Mesodermal cell (in vitro differentiated cells): ENCODE measurements around the gene MYCBPAP.

Source experiments
- H3K27ac ChIP-seq: 2 replicates; pipeline ENCODE4 v1.7.0; 2013; ENCODE audit warnings: mild to moderate bottlenecking, low read depth, low read length, moderate library complexity; ENCODE audit not compliant: severe bottlenecking
- H3K36me3 ChIP-seq: 2 replicates; pipeline ENCODE4 v1.7.1; 2013; ENCODE audit warnings: mild to moderate bottlenecking, low read length, moderate library complexity; ENCODE audit not compliant: control insufficient read depth, insufficient read depth
- H3K4me1 ChIP-seq: one replicate; pipeline ENCODE4 v1.7.1; 2013; ENCODE audit warnings: mild to moderate bottlenecking, low read length; ENCODE audit not compliant: insufficient read depth, control insufficient read depth, poor library complexity, severe bottlenecking
- H3K4me3 ChIP-seq: 2 replicates; pipeline ENCODE4 v1.7.0; 2013; ENCODE audit warnings: low read length, control low read depth, mild to moderate bottlenecking; ENCODE audit not compliant: insufficient read depth, poor library complexity, severe bottlenecking; ENCODE audit errors: extremely low read depth
- H3K9me3 ChIP-seq: 2 replicates; pipeline ENCODE4 v1.7.1; 2013; ENCODE audit warnings: mild to moderate bottlenecking, low read length, moderate library complexity; ENCODE audit not compliant: control insufficient read depth
- WGBS, 2 experiments: methylation state at CpG; one replicate each; pipeline ENCODE4 v1.1.5; 2013; ENCODE audit warnings: missing lambda C conversion rate in 2 of 2; ENCODE audit not compliant: insufficient coverage in 2 of 2; 5-methylcytosine and 5-hydroxymethylcytosine counted together

MYCBPAP gene

GRCh38 chr17:50532452-50533024 lies 24.3 kb downstream of the MYCBPAP start, which contains the start of gene EPN3:
TSS of gene EPN3 (plus strand) at chr17:50532735. CDS start at chr17:50536557, 3,822 bp downstream.
- WGBS, 2 experiments = 1 to 3% methylated on average over 12 to 17 of the region's 21 CpGs
- Histone ChIP-seq H3K27ac (no peak within 1 kb of the TSS), H3K36me3 (no peaks in the 10 kb centered on the region), H3K4me3 (no peak within 1 kb of the TSS), H3K4me1 (peaks cover 15% of the 10 kb centered on the region), H3K9me3 (no peaks in the 10 kb centered on the region)

GRCh38 chr17:50533185-50533584 lies 24.9 kb downstream of the MYCBPAP start:
- Histone ChIP-seq H3K4me1 (peaks cover 15% of the 10 kb centered on the region), H3K4me3 (no peak overlapping the region), H3K36me3 (no peaks in the 10 kb centered on the region), H3K9me3 (no peaks in the 10 kb centered on the region), H3K27ac (no peak overlapping the region)
- WGBS, 2 experiments = 15 to 31% methylated on average over 5 of the region's 5 CpGs

- WGBS, 2 experiments = 6% methylated on average over 15 to 17 of the region's 17 CpGs
- no peak overlapping the region for H3K27ac ChIP-seq
- H3K4me3 ChIP-seq = no peak overlapping the region
- no peaks in the 10 kb centered on the region for H3K9me3 ChIP-seq
- peaks cover 15% of the 10 kb centered on the region for H3K4me1 ChIP-seq
- H3K36me3 ChIP-seq = no peaks in the 10 kb centered on the region
These were observed 25.5 kb downstream of the MYCBPAP start for GRCh38 chr17:50533720-50534148.

- Histone ChIP-seq H3K27ac (no peak overlapping the region), H3K4me3 (no peak overlapping the region), H3K4me1 (peaks cover 15% of the 10 kb centered on the region), H3K9me3 (no peaks in the 10 kb centered on the region), H3K36me3 (no peaks in the 10 kb centered on the region)
- 60 to 61% methylated on average over 20 to 21 of the region's 24 CpGs for WGBS, 2 experiments
These were observed 26.2 kb downstream of the MYCBPAP start for GRCh38 chr17:50534222-50534978.

GRCh38 chr17:50534979-50535326 lies 26.7 kb downstream of the MYCBPAP start:
- H3K27ac ChIP-seq = no peak overlapping the region
- H3K9me3 ChIP-seq = no peaks in the 10 kb centered on the region
- peaks cover 15% of the 10 kb centered on the region for H3K4me1 ChIP-seq
- H3K4me3 ChIP-seq = no peak overlapping the region
- WGBS, 2 experiments = 95 to 100% methylated on average over 1 to 2 of the region's 2 CpGs
- no peaks in the 10 kb centered on the region for H3K36me3 ChIP-seq

GRCh38 chr17:50535407-50535806 lies 27.2 kb downstream of the MYCBPAP start:
- WGBS, 2 experiments = 92 to 98% methylated on average over 4 to 5 of the region's 7 CpGs
- no peaks in the 10 kb centered on the region for H3K36me3 ChIP-seq

GRCh38 chr17:50536683-50537646 lies 28.7 kb downstream of the MYCBPAP start:
- Histone ChIP-seq H3K27ac (no peak overlapping the region), H3K9me3 (no peaks in the 10 kb centered on the region), H3K4me3 (no peak overlapping the region), H3K36me3 (no peaks in the 10 kb centered on the region), H3K4me1 (peaks cover 15% of the 10 kb centered on the region)
- WGBS, 2 experiments = 95 to 98% methylated on average over 38 to 42 of the region's 45 CpGs

More at GRCh38 chr17:50535407-50535806, 27.2 kb downstream of the MYCBPAP start:
- Histone ChIP-seq H3K4me3 (no peak overlapping the region), H3K9me3 (no peaks in the 10 kb centered on the region), H3K27ac (no peak overlapping the region), H3K4me1 (peaks cover 15% of the 10 kb centered on the region)

- Histone ChIP-seq H3K9me3 (no peaks in the 10 kb centered on the region), H3K4me1 (peaks cover 19% of the 10 kb centered on the region), H3K4me3 (no peak overlapping the region), H3K36me3 (no peaks in the 10 kb centered on the region), H3K27ac (no peak overlapping the region)
- WGBS, 2 experiments = 88 to 93% methylated on average over 14 to 19 of the region's 20 CpGs
These were observed 29.7 kb downstream of the MYCBPAP start for GRCh38 chr17:50537721-50538548.

- Histone ChIP-seq H3K9me3 (no peaks in the 10 kb centered on the region), H3K36me3 (no peaks in the 10 kb centered on the region), H3K27ac (no peak overlapping the region), H3K4me3 (no peak overlapping the region), H3K4me1 (peaks cover 12% of the 10 kb centered on the region)
- 82 to 84% methylated on average over 17 to 19 of the region's 20 CpGs for WGBS, 2 experiments
These were observed 30.5 kb downstream of the MYCBPAP start for GRCh38 chr17:50538549-50539410.
